Activated CD8-positive, alpha-beta T cell treated with anti-CD3 and anti-CD28 coated beads, Interleukin-2, amount 10 ng/mL, durations not matched to agents 7 days and 5 days (primary cell): ENCODE data around the gene HOXC5. TPM values are rescaled to one million over a fixed set of nuclear protein-coding genes. Genes with fewer than 3 reads are reported as not detected.
"Not testable (repeated sequence)": the region's sequence is repeated elsewhere in the genome, so short reads cannot be mapped to it uniquely, and the experiment has no call there.

Source experiments
- ATAC-seq: fragments of 150-1000 bp; cut with Tn5 transposase; one replicate; pipeline ENCODE4 v1.10.0; 2021; ENCODE audit warnings: moderate library complexity
- CTCF ChIA-PET: fragments of 350-600 bp; sonication (Branson Sonifier 250); formaldehyde crosslinking; loops from one replicate; lab custom pipeline; 2021; ENCODE audit warnings: antibody characterized with exemption; lab: Charles Lee
- POLR2A ChIA-PET: fragments of 350-600 bp; sonication (Branson Sonifier 250); formaldehyde crosslinking; loops from one replicate; lab custom pipeline; 2021; ENCODE audit warnings: antibody characterized with exemption; lab: Charles Lee
- DNase-seq: peaks from one replicate; pipeline ENCODE4 v3.0.0-alpha.2; 2020
- H3K27ac Mint-ChIP-seq: one replicate; pipeline ENCODE4 v1.8.0; 2021; ENCODE audit warnings: mild to moderate bottlenecking, mixed read lengths
- H3K27me3 Mint-ChIP-seq: one replicate; pipeline ENCODE4 v1.8.0; 2021; ENCODE audit warnings: low read depth, mixed read lengths
- H3K36me3 Mint-ChIP-seq: one replicate; pipeline ENCODE4 v1.8.0; 2021; ENCODE audit warnings: low read depth, mixed read lengths
- H3K4me1 Mint-ChIP-seq: one replicate; pipeline ENCODE4 v1.8.0; 2021; ENCODE audit warnings: low read depth, mixed read lengths
- H3K4me3 Mint-ChIP-seq: one replicate; pipeline ENCODE4 v1.8.0; 2021; ENCODE audit warnings: mild to moderate bottlenecking, mixed read lengths
- H3K9me3 Mint-ChIP-seq: one replicate; pipeline ENCODE4 v1.8.0; 2022; ENCODE audit warnings: mixed read lengths; ENCODE audit not compliant: insufficient read depth
- total RNA-seq, 2 experiments: library from RNA; stranded (reverse); gene quantifications; one replicate each; pipeline ENCODE4 v1.2.3, GENCODE V29; 2021

Gene HOXC5
- total RNA-seq, 2 experiments from 2014 or later, result not detected

GRCh38 chr12:54068418-54069070 lies 35.7 kb downstream of the HOXC5 start:
- CTCF ChIA-PET, result no interaction called here

GRCh38 chr12:54071942-54072341 lies 39.1 kb downstream of the HOXC5 start:
- Mint-ChIP-seq H3K36me3 (no peaks in the 10 kb centered on the region), H3K4me3 (no peak overlapping the region), H3K27ac (no peak overlapping the region), H3K9me3 (no peaks in the 10 kb centered on the region), H3K27me3 (peaks cover 34% of the 10 kb centered on the region), H3K4me1 (no peaks in the 10 kb centered on the region)
- DNase-seq, result no peak
- ChIA-PET POLR2A (no interaction called here), CTCF (interaction anchor here (2.2 kb wide), 1 partner anchor 39 kb away, joined by 7 read pairs; the partner anchor contains the start of gene HOXC5)
- no peak for ATAC-seq

More at GRCh38 chr12:54068418-54069070, 35.7 kb downstream of the HOXC5 start:
- no peak for DNase-seq
- H3K9me3 Mint-ChIP-seq, result no peaks in the 10 kb centered on the region
- no peak overlapping the region for H3K4me3 Mint-ChIP-seq
- H3K27me3 Mint-ChIP-seq, result peaks cover 53% of the 10 kb centered on the region
- ATAC-seq, result no peak
- H3K27ac Mint-ChIP-seq, result no peak overlapping the region
- no peaks in the 10 kb centered on the region for H3K36me3 Mint-ChIP-seq
- POLR2A ChIA-PET, result interaction anchor here (1.2 kb wide), 1 partner anchor 27 kb away, joined by 3 read pairs; no protein-coding TSS in a partner anchor
- H3K4me1 Mint-ChIP-seq, result no peaks in the 10 kb centered on the region

GRCh38 chr12:54074308-54074707 lies 41.5 kb downstream of the HOXC5 start:
- CTCF ChIA-PET, result no interaction called here
- H3K27ac Mint-ChIP-seq, result no peak overlapping the region
- H3K4me1 Mint-ChIP-seq, result no peaks in the 10 kb centered on the region

GRCh38 chr12:54075409-54075808 lies 42.6 kb downstream of the HOXC5 start:
- Mint-ChIP-seq H3K27ac (no peak overlapping the region), H3K9me3 (no peaks in the 10 kb centered on the region), H3K4me1 (peaks cover 2% of the 10 kb centered on the region), H3K36me3 (no peaks in the 10 kb centered on the region), H3K27me3 (peaks cover 16% of the 10 kb centered on the region), H3K4me3 (no peak overlapping the region)
- DNase-seq (no peak), ATAC-seq (no peak)
- ChIA-PET CTCF (interaction anchor here (0.6 to 1.2 kb wide), 3 partner anchors 16 to 115 kb away, joined by 3 read pairs; no protein-coding TSS in a partner anchor), POLR2A (no interaction called here)

More at GRCh38 chr12:54074308-54074707, 41.5 kb downstream of the HOXC5 start:
- Mint-ChIP-seq H3K27me3 (peaks cover 22% of the 10 kb centered on the region), H3K4me3 (no peak overlapping the region), H3K36me3 (no peaks in the 10 kb centered on the region), H3K9me3 (no peaks in the 10 kb centered on the region)
- ATAC-seq, result no peak
- POLR2A ChIA-PET, result no interaction called here
- no peak for DNase-seq

- no peaks in the 10 kb centered on the region for H3K9me3 Mint-ChIP-seq
- ChIA-PET POLR2A (no interaction called here), CTCF (interaction anchor here (0.6 to 1.2 kb wide), 2 partner anchors 17 to 44 kb away, joined by 3 read pairs; no protein-coding TSS in a partner anchor)
- H3K4me3 Mint-ChIP-seq, result no peak overlapping the region
- ATAC-seq, result no peak
- no peaks in the 10 kb centered on the region for H3K36me3 Mint-ChIP-seq
- no peak overlapping the region for H3K27ac Mint-ChIP-seq
- H3K27me3 Mint-ChIP-seq, result peaks cover 13% of the 10 kb centered on the region
- DNase-seq, result no peak
- peaks cover 7% of the 10 kb centered on the region for H3K4me1 Mint-ChIP-seq
Measured at GRCh38 chr12:54075974-54076373, 43.1 kb downstream of the HOXC5 start.

- peaks cover 20% of the 10 kb centered on the region for H3K4me1 Mint-ChIP-seq
- POLR2A ChIA-PET, CTCF ChIA-PET: not testable (repeated sequence)
Measured at GRCh38 chr12:54077843-54078242, 45.0 kb downstream of the HOXC5 start.

GRCh38 chr12:54079115-54079514 lies 46.3 kb downstream of the HOXC5 start:
- POLR2A ChIA-PET, DNase-seq, H3K36me3 Mint-ChIP-seq, ATAC-seq, H3K4me3 Mint-ChIP-seq, H3K9me3 Mint-ChIP-seq, H3K27me3 Mint-ChIP-seq, CTCF ChIA-PET: not testable (repeated sequence)
- Mint-ChIP-seq H3K27ac (peak overlapping the region; percentile 23), H3K4me1 (peaks cover 29% of the 10 kb centered on the region)

More at GRCh38 chr12:54077843-54078242, 45.0 kb downstream of the HOXC5 start:
- not testable (repeated sequence) for H3K4me3 Mint-ChIP-seq, ATAC-seq, H3K27ac Mint-ChIP-seq, H3K9me3 Mint-ChIP-seq, H3K36me3 Mint-ChIP-seq, H3K27me3 Mint-ChIP-seq, DNase-seq

GRCh38 chr12:54080008-54080924 lies 47.4 kb downstream of the HOXC5 start:
- H3K9me3 Mint-ChIP-seq, ATAC-seq, CTCF ChIA-PET, POLR2A ChIA-PET, DNase-seq, H3K27me3 Mint-ChIP-seq, H3K36me3 Mint-ChIP-seq: not testable (repeated sequence)
- Mint-ChIP-seq H3K4me3 (peak overlapping the region; percentile 9), H3K27ac (peak overlapping the region; percentile 90), H3K4me1 (peaks cover 29% of the 10 kb centered on the region)

- ATAC-seq, result not testable (repeated sequence)
Measured at GRCh38 chr12:54081053-54081514, 48.2 kb downstream of the HOXC5 start.

GRCh38 chr12:54081581-54082396 lies 48.9 kb downstream of the HOXC5 start:
- CTCF ChIA-PET, result interaction anchor here (0.8 to 1.1 kb wide), 2 partner anchors 21 to 126 kb away, joined by 3 to 4 read pairs; no protein-coding TSS in a partner anchor
- H3K4me1 Mint-ChIP-seq, result peaks cover 29% of the 10 kb centered on the region
- ATAC-seq, H3K36me3 Mint-ChIP-seq, H3K9me3 Mint-ChIP-seq, H3K27me3 Mint-ChIP-seq: not testable (repeated sequence)
- H3K4me3 Mint-ChIP-seq, result peak overlapping the region; percentile 85
- POLR2A ChIA-PET, result interaction anchor here (0.7 to 1.3 kb wide), 2 partner anchors 28 to 57 kb away, joined by 3 read pairs; partner anchors contain the start of gene HOXC4
- H3K27ac Mint-ChIP-seq, result peak overlapping the region; percentile 90
- peak; percentile 48 for DNase-seq

More at GRCh38 chr12:54081053-54081514, 48.2 kb downstream of the HOXC5 start:
- POLR2A ChIA-PET, result interaction anchor here (1.3 kb wide), 1 partner anchor 27 kb away, joined by 3 read pairs; the partner anchor contains the start of gene HOXC4
- H3K9me3 Mint-ChIP-seq, H3K27me3 Mint-ChIP-seq, H3K36me3 Mint-ChIP-seq, CTCF ChIA-PET: not testable (repeated sequence)
- Mint-ChIP-seq H3K27ac (peak overlapping the region; percentile 90), H3K4me1 (peaks cover 29% of the 10 kb centered on the region), H3K4me3 (peak overlapping the region; percentile 85)
- peak; percentile 46 for DNase-seq
